Hematopoietic multipotent progenitor cell treated with erythropoietin and hydrocortisone succinate and interleukin-3 and kit ligand, for 6 days (in vitro differentiated cells): ENCODE data around the gene PPFIA3.
"Not testable (repeated sequence)": the region's sequence is repeated elsewhere in the genome, so short reads cannot be mapped to it uniquely, and the experiment has no call there.

Experiments used
- DNase-seq: peaks from one replicate; pipeline ENCODE4 v3.0.0-alpha.2; 2015

Gene PPFIA3

DNA sequence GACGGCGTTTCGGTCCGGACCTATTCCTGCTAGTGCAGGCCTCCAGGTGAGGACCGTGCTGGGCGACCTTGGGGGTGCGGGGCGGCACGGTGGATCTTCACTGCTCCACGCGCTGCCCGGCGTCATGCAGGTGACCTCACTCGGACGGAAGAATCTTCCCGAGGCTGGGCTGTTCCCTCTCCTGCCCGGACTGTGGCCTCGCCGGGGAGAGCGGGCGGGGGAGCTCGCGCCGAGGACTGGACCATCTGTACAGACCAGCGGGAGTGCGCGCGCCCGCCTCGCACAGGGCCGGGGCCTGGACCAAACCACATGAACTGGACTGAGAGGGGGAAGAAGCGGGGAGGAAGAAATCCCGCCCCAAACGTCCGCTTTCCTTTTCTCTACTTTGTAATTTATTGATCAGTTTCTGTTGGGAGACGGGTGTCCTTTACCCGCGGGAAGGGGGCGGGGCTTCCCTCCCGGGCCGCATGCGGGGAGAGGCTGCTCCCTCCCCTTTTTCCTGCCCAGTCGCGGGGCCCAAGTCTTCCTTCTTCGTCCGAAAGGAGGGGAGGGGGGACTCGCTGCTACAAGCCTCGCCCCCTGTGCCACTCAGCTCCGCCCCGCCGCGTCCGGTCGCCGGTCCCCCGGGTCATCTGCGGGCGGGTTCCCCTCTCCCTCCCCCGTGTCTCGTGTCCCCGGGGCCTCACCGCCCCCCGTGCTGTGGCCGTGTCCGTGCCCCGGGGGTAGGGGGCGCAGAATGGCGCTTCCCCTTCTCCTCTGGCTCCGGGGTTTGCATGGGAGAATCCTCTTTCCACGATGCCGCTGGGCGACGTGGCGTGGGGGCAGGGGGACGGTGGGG, 31.0 kb downstream of the PPFIA3 start:
- peak; percentile 81 for DNase-seq

DNA sequence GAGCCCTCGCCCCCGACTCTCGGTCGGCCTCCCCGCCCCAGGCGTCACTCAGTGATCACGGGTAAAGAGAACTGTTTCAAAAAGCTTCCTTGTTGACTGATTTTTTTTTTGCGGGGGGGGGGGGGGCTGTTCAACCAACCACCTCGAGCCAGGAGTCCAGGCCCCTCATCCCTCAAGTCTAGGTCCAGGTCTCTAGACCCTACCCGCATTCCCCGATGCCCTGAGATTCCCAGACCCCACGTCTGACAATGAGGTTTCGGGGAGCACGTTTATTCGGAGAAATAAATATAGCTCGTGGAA, 31.6 kb downstream of the PPFIA3 start:
- no peak for DNase-seq

DNA sequence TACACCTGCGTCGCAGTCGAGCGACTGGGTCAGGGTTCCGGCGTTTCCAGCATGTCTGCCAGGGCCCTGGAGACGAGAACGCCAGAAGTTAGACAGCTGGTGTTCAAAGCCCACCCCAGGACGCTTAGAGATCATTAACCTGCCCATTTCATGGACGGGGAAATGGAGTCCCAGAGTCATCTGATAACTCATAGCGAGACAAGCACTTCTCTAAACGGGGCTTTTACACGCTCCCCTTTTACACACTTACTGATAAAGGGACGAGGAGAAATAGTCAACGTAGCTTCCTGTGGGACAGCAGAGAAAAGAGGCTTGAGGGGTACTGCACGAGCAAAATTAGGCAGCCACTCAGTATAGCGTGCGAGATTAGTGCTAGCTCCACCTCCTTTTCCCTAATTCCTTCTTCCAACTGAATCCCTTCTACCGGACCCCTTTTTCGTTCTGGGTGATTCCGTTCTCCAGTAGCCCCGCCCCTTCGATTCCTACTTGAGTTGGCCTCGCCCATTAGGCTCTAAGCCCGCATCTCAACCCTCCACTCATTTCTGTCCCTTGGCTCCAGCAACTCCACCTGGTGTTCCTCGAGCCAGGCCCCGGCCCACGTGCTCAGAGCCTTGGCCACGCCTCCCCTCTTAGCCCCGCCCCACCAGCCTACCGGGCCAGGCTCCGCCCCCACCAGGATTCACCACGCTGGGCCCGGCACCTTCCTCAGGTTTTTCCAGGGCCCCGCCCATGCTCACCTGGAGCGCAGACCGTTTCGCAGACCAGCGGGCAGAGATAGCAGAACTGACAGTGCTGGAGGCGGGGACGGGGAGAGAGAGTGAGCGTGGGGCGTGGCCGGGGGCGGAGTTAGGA, 32.1 kb downstream of the PPFIA3 start:
- DNase-seq = peak; percentile 68

DNA sequence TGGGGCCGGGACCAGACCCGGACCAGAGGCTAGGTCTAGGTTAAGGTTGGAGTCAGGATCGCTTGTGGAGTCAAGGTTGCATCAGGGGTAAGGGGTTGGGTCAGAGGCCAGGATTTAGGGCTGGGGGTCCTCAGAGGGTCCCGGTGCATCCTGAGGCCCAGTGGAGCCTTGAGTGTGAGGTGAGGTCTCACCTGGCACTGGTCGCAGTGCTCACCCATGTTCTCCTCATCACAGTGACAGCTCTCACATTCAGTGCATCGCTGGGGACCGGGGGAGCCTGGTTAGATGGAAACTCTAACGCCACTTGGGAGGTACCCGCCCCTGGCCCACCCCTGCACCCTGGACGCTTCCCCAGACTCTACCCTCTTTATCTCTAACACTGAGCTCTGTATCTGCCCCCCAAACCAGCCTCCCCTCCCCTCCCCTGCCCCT, 32.8 kb downstream of the PPFIA3 start:
- DNase-seq = no peak

DNA sequence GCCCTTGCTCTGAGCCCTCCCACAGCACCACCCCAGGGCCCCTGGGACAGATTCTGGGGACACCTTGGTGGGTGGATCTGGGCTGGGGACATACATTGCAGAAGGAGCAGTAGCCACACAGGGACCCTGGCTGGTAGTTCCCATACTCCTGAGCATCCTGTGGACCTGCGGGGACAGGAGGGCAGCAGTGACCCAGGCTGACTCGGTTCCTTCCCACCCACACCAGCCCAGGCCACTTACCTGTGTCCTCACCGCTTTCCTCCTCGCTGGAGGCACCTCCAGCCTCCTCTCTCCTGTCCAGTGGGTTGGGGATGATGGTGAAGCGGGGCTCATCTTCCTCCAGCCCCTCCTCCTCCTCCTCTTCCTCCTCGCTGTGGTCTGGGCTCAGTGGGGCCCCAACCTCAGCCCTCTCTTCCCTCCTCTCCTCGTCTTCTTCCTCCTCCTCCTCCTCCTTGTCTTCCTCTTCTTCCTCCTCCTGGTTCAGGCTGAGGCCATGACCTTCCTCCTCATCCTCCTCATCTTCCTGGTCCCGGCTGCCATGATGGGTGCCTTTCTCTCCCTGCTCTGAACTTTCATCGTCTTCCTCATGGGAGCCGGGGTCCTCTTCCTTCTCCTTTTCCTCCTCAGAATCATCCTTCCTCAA, 33.9 kb downstream of the PPFIA3 start:
- DNase-seq = no peak

DNA sequence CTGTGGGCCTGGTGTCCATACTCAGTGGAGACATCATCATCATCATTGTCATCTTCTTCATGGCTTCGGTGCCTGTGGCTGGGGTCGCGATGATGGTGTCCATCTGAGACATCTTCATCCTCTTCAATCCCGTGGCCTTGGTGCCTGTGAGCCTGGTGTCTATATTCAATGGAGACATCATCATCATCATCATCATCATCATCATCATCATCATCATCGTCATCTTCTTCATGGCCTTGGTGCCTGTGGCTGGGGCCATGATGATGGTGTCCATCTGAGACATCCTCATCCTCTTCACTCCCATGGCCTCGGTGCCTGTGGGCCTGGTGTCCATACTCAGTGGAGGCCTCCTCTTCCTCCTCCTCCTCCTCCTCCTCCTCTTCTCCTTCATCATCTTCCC, 34.9 kb downstream of the PPFIA3 start:
- DNase-seq = no peak

DNA sequence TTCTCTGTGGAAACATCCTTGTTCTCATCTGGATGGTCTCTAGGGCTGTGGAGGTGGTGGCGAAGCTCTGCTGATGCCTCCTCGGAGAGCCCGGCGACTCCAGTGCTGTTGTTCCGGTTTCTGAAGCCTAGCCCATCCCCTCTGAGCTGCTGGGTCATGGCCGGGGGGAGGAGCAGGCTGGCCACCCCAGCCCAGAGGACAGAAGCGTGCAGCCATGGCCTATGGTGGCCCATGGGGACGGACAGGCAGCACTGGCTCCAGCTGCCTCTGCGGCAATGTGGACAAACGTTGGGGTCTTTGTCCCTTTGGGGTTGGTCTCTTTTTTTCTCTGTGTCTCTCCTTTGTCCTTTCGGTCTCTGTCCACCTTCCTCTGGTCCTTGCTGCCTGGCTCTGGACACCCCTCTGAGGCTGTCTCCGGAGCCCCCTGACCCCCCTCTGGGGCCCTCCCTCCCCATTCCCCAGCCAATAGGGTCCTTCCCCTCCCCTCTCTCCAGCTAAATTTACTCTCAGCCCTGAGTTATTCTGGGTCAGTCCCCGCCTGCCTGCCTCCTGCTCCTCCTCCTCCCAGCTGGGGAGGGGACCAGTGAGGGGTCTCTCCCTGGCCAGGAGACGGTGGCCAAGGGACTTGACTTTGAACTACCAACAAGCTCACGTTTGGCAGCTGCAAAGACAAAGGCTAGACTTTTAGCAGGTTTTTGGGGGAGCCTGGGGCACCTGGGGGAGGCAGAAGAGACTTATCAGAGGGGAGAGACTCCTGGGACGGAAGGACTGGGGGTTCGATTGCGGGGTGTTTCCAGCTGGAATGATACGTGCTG, 35.9 kb downstream of the PPFIA3 start, which contains the start of gene HRC:
HRC (minus strand) TSS at position 392 of the 815 bp plus-strand sequence; CDS start at position 233, 159 bp downstream.
- no peak for DNase-seq

DNA sequence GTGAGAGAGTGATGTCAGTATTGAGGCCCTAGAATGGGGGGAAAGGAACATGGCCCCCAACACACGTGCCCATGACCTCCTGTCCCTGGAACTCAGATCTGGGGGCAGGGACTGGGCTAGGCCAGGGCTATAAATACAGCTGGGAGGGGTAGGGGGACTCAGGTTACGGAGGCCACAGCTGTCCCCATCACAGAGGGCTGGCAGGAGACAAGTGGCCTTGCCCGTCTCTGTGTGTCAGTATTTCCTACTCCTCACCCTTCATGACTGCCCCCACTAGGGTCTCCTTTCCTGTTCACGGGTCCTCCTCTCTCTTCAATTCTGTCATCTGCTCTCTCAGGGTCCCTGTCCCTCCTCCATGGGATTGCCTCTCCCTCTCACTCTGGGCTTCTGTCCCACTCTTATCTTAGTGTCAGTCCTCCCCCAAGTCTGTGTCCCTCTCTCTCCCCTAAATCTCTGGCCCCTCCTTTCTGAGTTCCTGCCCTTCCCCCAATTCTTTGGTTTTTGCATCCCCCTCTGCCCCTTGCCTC, 36.5 kb downstream of the PPFIA3 start:
- DNase-seq = peak; percentile 17

DNA sequence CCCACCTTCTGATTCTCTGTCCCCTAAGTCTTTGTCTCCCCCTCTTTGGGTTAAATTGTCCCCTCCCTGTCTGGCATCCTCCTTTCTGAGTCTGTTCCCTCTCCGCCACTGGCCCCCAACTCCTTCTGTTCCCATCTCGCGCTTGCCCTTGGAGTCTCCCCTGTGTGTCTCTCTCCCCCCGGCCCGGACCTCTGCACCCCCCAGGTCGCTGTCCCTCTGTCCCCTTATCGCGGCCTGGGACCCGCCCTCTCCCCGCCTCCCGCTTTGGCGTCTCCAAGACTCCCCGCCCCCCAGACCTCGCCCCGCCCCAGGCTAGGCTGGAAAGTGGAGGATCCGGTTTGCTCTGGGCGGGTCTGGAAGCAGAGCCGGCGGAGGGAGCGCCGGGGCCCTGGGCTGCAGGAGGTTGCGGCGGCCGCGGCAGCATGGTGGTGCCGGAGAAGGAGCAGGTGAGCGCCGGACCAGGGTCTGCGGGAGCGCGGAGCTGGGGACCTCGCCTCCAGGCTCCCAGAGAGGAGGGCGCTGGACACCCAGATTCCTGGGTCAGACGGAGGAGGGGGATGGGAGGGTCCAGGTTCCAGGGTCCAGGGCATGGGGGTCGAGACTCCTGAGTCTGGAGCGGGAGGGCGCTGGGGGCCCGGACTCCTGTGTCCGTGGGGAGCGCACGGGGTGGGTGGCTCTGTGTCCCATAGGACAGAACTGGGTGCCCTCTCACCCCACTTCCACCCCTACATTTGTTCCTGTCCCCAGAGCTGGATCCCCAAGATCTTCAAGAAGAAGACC, 38.3 kb downstream of the PPFIA3 start, which contains the start of gene TRPM4:
TRPM4 (plus strand) TSS at position 348 of the 780 bp plus-strand sequence; CDS start at position 423, 75 bp downstream.
- DNase-seq = peak; percentile 87

DNA sequence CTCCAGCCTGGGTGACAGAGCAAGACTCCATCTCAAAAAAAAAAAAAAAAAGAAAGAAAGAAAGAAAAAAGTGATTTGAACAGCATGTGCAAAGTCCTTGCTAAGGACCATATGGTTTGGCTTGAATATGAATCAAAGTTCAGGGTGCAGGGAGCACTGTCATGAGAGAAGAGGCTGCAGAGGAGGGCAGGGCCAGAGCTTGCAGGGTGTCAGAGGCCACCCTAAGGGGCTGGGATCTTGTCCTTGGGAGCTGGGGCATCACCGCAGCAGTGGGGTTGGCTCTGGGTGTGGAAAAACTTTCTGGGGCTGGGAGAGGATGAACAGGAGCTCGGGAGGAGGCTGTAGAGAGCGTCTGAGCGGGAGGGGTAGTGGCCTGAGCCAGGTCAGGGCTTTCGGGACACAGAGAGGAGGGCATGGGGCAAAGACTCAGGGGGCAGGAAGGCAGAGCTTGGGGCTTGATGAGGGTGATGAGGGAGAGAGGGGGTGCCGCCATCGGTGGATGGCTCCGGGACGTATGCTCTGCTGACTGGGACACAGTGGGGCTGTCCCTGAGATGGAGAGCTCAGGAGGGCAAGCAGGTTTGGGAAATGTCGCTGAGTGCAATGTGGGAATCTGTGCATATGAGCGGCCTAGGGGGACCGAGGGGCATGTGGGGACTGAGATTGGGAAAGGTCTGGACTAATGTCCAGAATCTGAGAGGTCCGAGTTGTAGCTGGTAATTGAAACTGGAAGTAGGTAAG, 41.3 kb downstream of the PPFIA3 start:
- DNase-seq = no peak

DNA sequence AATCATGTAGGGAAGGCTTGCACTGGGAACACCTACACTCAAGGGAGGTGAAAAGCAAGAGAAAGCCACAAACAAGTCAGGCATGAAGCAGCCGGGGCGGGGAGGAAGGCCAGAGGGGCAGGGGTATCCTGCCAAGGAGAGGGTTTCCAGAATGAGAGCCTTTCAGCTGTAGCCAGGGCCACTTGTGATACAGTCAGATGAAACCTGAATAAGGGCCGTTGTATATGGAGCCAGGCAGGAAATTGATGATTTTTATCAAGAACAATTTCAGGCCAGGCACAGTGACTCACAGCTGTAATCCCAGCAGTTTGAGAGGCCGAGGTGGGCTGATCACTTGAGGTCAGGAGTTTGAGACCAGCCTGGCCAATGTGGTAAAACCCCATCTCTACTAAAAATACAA, 42.6 kb downstream of the PPFIA3 start:
- DNase-seq = no peak

DNA sequence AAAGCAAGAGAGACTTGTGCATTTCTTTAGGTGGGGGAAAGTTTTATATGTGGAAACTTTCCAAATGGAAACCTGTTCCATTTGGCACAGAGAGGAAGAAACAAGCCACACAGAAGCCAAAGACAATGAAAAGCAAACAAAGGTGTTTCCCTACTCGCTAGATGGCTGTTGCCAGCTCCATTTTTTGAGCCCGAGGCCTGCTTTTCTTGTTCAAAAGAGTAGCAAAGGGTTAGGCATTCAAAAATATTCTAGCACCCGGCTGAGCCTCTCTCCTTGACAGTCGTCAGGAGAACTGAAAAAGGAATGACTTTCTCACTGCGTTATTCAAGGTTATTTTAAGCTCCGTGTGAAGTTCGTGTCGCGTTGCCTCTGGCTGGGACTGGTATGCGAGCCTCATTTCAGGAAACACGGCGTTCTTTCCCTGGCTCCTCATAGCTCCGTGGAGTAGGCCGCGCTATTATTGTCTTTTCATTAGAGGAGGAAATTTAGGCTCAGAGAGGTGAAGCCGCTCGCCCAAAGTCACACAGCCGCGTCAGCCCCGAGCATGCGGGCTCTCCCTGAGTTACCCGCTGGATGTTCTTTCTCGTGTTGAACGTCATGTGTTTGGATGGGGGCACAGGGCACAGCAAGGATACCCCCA, 45.9 kb downstream of the PPFIA3 start:
- DNase-seq = no peak

DNA sequence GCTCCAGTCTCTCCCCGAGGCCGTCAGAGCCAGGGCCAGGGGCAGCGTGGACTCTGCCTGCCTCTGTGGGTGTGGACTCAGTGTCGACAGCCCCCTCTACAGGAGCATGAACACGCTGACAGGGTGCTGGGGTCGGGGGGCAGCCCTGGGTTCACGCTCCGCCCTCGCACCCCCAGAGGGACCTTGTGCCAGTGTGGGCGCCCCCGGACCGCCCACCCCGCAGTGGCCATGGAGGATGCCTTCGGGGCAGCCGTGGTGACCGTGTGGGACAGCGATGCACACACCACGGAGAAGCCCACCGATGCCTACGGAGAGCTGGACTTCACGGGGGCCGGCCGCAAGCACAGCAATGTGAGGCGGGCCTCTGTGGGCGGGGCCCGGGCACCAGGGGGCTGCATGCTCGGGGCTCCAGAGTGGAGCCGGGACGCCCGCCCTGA, 46.5 kb downstream of the PPFIA3 start:
- no peak for DNase-seq

DNA sequence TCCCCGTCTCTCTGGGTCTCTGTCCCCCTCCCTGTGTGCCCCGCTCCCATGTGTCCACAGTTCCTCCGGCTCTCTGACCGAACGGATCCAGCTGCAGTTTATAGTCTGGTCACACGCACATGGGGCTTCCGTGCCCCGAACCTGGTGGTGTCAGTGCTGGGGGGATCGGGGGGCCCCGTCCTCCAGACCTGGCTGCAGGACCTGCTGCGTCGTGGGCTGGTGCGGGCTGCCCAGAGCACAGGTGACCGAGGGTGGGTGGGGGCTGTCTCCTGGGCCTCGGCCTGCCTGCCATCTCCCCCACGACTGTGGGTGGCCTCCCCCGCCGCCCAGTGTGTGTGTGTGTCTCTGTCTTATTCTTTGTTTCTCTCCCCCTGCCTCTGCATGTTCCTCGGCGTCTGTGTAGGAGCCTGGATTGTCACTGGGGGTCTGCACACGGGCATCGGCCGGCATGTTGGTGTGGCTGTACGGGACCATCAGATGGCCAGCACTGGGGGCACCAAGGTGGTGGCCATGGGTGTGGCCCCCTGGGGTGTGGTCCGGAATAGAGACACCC, 48.6 kb downstream of the PPFIA3 start:
- DNase-seq = no peak

DNA sequence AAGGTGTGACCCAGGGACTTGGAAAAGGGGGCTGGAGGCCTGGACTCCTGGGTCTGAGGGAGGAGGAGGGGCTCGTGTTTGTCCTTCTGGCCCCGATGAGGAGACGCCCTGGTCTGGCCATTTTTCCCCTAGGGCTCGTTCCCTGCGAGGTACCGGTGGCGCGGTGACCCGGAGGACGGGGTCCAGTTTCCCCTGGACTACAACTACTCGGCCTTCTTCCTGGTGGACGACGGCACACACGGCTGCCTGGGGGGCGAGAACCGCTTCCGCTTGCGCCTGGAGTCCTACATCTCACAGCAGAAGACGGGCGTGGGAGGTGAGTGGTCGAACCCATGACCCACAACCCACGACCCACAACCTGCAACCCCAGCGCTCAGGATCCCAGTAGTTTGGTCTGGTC, 49.1 kb downstream of the PPFIA3 start:
- DNase-seq = no peak

DNA sequence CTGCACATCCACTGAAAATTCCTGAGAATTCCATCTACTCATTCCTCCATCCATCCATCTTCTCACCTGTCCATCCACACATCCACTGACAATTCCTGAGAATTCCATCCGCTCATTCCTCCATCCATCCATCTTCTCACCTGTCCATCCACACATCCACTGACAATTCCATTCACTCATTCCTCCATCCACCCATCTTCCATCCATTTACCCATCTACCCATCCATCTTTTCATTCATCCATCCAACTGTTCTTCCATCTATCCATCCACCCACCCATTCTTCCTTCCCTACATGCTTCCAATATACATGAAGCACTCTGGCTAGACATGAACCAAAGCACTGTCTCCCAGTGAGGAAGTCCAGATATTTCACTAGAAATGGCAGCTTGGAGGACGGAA, 53.9 kb downstream of the PPFIA3 start:
- no peak for DNase-seq

DNA sequence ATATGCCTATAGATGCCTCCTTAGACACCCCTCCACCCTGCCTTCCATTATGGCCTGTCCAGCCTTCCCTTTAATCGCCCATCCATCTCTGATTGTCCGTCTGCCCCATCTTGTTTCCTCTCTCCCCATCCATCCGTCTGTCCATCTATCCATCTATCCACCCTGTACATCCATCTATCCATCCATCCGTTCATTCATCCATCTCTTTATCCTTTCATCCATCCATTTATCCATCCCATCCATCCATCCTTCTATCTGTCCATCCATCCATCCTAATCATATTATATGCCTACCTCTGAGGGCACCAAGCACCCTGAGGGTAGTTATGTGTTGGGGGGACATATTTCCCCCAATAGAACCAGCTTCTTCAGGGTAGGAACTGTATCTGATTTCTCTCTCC, 61.3 kb downstream of the PPFIA3 start:
- no peak for DNase-seq

DNA sequence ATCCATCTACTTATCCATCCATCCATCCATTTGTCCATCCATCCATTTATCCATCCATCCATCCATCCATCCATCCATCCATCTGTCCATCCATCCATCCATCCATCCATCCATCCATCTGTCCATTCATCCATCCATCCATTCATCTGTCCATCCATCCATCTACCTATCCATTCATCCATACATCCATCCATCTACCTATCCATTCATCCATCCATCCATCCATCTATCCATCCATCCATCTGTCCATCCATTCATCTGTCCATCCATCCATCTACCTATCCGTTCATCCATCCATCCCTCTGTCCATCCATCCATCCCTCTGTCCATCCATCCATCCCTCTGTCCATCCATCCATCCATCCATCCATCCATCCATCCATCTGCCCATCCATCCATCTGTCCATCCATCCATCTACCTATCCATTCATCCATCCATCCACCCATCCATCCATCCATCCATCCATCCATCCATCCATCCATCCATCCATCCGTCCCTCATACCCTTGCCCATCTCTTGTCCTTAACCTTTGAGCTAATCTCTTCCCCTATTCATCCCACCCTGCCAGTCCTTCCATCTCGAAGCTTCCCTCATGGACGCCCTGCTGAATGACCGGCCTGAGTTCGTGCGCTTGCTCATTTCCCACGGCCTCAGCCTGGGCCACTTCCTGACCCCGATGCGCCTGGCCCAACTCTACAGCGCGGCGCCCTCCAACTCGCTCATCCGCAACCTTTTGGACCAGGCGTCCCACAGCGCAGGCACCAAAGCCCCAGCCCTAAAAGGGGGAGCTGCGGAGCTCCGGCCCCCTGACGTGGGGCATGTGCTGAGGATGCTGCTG, 62.9 kb downstream of the PPFIA3 start:
- not testable (repeated sequence) for DNase-seq

DNA sequence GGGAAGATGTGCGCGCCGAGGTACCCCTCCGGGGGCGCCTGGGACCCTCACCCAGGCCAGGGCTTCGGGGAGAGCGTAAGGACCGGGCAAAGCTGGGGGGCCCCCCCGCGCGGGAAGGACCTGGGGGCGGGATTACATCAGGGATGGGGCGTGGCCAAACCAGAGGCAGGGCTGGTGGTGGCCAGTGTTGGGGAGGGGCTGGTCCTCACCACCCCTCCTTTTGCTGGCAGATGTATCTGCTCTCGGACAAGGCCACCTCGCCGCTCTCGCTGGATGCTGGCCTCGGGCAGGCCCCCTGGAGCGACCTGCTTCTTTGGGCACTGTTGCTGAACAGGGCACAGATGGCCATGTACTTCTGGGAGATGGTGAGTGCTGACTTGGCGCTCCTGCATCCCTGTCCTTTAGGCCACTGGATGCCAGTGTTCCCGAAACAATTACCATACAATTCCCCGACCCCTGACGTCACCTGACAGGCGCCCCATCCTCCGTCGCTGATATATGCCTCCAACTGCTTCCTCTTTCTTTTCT, 63.6 kb downstream of the PPFIA3 start:
- no peak for DNase-seq
